Measurements from ENCODE around the gene PTPRA. TPM values are rescaled to one million over a fixed set of nuclear protein-coding genes. Genes with fewer than 3 reads are reported as not detected.
A peak's percentile ranks its signal among the peaks of the same experiment; 100 is the strongest.
"Not testable (repeated sequence)": the region's sequence is repeated elsewhere in the genome, so short reads cannot be mapped to it uniquely, and the experiment has no call there.

PTPRA gene
- total and polyA plus RNA-seq, 2 experiments from 2014 or later = 45.1 to 51.8 TPM

- peak overlapping the region; percentile 97 for H3K4me2 ChIP-seq
- no peak overlapping the region for H3K27ac ChIP-seq
- TF ChIP-seq EZH2phosphoT487 (IDR thresholded peaks at IDR 0.05; ENCODE audit: low read depth, severe bottlenecking, unreplicated experiment) (no peak), EZH2 (IDR thresholded peaks at IDR 0.05; ENCODE audit: borderline replicate concordance) (no peak), CTCF (IDR thresholded peaks at IDR 0.05; ENCODE audit: poor library complexity) (no peak)
- H3K4me3 ChIP-seq = no peak overlapping the region
- no peaks in the 10 kb centered on the region for H3K9me3 ChIP-seq (ENCODE audit: low read depth)
- H3K79me2 ChIP-seq = no peaks in the 10 kb centered on the region
- DNase-seq (ENCODE audit: low spot score) = no peak
- H3K9me2 ChIP-seq (replicated peaks; ENCODE audit: insufficient read depth) = no peaks in the 10 kb centered on the region
- no peaks in the 10 kb centered on the region for H3K36me3 ChIP-seq (replicated peaks; ENCODE audit: insufficient read depth, low read depth)
- H4K20me1 ChIP-seq (ENCODE audit: insufficient read depth, poor library complexity, severe bottlenecking) = no peaks in the 10 kb centered on the region
- peak overlapping the region; percentile 90 for H2AFZ ChIP-seq
- peaks cover 10% of the 10 kb centered on the region for H3K4me1 ChIP-seq (ENCODE audit: insufficient read depth)
- 85% methylated on average over 20 of the region's 22 CpGs for whole genome bisulfite sequencing (ENCODE audit: low lambda C conversion rate, missing lambda C conversion rate)
- H3K27me3 ChIP-seq = peaks cover 16% of the 10 kb centered on the region
These were observed 199.4 kb downstream of the PTPRA start for GRCh38 chr20:3072530-3073250.

DNA sequence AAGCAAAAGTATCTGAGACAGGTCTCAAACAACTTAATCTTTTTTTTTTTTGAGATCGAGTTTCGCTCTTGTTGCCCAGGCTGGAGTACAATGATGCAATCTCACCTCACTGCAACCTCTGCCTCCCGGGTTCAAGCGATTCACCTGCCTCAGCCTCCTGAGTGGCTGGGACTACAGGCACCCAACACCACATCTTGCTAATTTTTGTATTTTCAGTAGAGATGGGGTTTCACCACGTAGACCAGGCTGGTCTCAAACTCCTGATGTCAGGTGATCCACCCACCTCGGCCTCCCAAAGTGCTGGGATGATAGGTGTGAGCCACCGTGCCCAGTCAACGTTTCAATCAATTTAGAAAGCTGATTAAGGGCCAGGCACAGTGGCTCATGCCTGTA, 200.0 kb downstream of the PTPRA start:
- not testable (repeated sequence) for H3K4me1 ChIP-seq (ENCODE audit: insufficient read depth); H3K36me3 ChIP-seq (replicated peaks; ENCODE audit: insufficient read depth, low read depth); H3K9me3 ChIP-seq (ENCODE audit: low read depth); H2AFZ ChIP-seq; H3K9me2 ChIP-seq (replicated peaks; ENCODE audit: insufficient read depth); H3K27ac ChIP-seq; DNase-seq (ENCODE audit: low spot score); H3K4me3 ChIP-seq; H3K4me2 ChIP-seq; H4K20me1 ChIP-seq (ENCODE audit: insufficient read depth, poor library complexity, severe bottlenecking); H3K79me2 ChIP-seq
- H3K27me3 ChIP-seq = peaks cover 19% of the 10 kb centered on the region
- 90% methylated on average over 8 of the region's 8 CpGs for WGBS (ENCODE audit: low lambda C conversion rate, missing lambda C conversion rate)

- no peaks in the 10 kb centered on the region for H3K79me2 ChIP-seq
- no peak overlapping the region for H2AFZ ChIP-seq
- no peaks in the 10 kb centered on the region for H3K9me3 ChIP-seq (ENCODE audit: low read depth)
- peaks cover 19% of the 10 kb centered on the region for H3K27me3 ChIP-seq
- H3K27ac ChIP-seq = no peak overlapping the region
- H3K4me2 ChIP-seq = no peak overlapping the region
- no peaks in the 10 kb centered on the region for H4K20me1 ChIP-seq (ENCODE audit: insufficient read depth, poor library complexity, severe bottlenecking)
- no peak for DNase-seq (ENCODE audit: low spot score)
- no peak for TF ChIP-seq EZH2 (IDR thresholded peaks at IDR 0.05; ENCODE audit: borderline replicate concordance)
- no peak for TF ChIP-seq CTCF (IDR thresholded peaks at IDR 0.05; ENCODE audit: poor library complexity)
- TF ChIP-seq EZH2phosphoT487 (IDR thresholded peaks at IDR 0.05; ENCODE audit: low read depth, severe bottlenecking, unreplicated experiment) = no peak
- no peaks in the 10 kb centered on the region for H3K36me3 ChIP-seq (replicated peaks; ENCODE audit: insufficient read depth, low read depth)
- no peak overlapping the region for H3K4me3 ChIP-seq
- WGBS (ENCODE audit: low lambda C conversion rate, missing lambda C conversion rate) = 79% methylated on average over 6 of the region's 6 CpGs
- no peaks in the 10 kb centered on the region for H3K9me2 ChIP-seq (replicated peaks; ENCODE audit: insufficient read depth)
- H3K4me1 ChIP-seq (ENCODE audit: insufficient read depth) = peaks cover 10% of the 10 kb centered on the region
These were observed 201.5 kb downstream of the PTPRA start for GRCh38 chr20:3074812-3075211.

GRCh38 chr20:3075315-3075714, 202.0 kb downstream of the PTPRA start:
- not testable (repeated sequence) for H3K4me1 ChIP-seq (ENCODE audit: insufficient read depth); H3K27ac ChIP-seq; H4K20me1 ChIP-seq (ENCODE audit: insufficient read depth, poor library complexity, severe bottlenecking); H2AFZ ChIP-seq; H3K36me3 ChIP-seq (replicated peaks; ENCODE audit: insufficient read depth, low read depth); DNase-seq (ENCODE audit: low spot score); H3K9me2 ChIP-seq (replicated peaks; ENCODE audit: insufficient read depth); H3K4me3 ChIP-seq; H3K9me3 ChIP-seq (ENCODE audit: low read depth); H3K4me2 ChIP-seq; H3K79me2 ChIP-seq
- WGBS (ENCODE audit: low lambda C conversion rate, missing lambda C conversion rate) = 86% methylated on average over 6 of the region's 6 CpGs
- H3K27me3 ChIP-seq = peaks cover 19% of the 10 kb centered on the region

All from hepatocyte (in vitro differentiated cells).